OCI-LY3 (cell line): ENCODE results near the gene RACGAP1.

Experiments
- H2AFZ ChIP-seq: fragments of 200-600, 300-600 bp; shearing (Covaris generic); 2 replicates; pipeline ENCODE4 v1.6.0; 2014; ENCODE audit warnings: antibody characterized with exemption, low read depth, low read length
- H3K27ac ChIP-seq: fragments of 200-600, 300-600 bp; sonication (generic); 2 replicates; pipeline ENCODE4 v1.5.1; 2014; ENCODE audit warnings: mild to moderate bottlenecking, low read length, moderate library complexity, mixed read lengths
- H3K27me3 ChIP-seq: fragments of 200-600, 300-600 bp; sonication (generic); 2 replicates; pipeline ENCODE4 v1.6.1; 2014; ENCODE audit warnings: low read depth, low read length, mixed read lengths
- H3K36me3 ChIP-seq: fragments of 200-600, 300-600 bp; sonication (generic); replicated peaks from 2 replicates; pipeline ENCODE3; 2014; ENCODE audit warnings: low read depth, low read length, mixed read lengths
- H3K4me1 ChIP-seq: fragments of 300-600, 200-600 bp; sonication (generic); 2 replicates; pipeline ENCODE4 v1.6.1; 2014; ENCODE audit warnings: low read length, mixed read lengths
- H3K4me2 ChIP-seq: fragments of 200-600, 300-600 bp; sonication (generic); 2 replicates; pipeline ENCODE4 v1.6.1; 2014; ENCODE audit warnings: low read length, mixed read lengths
- H3K4me3 ChIP-seq: fragments of 300-600, 200-600 bp; sonication (generic); 2 replicates; pipeline ENCODE4 v1.5.1; 2014; ENCODE audit warnings: antibody characterized with exemption, mild to moderate bottlenecking, low read length, moderate library complexity
- H3K79me2 ChIP-seq: fragments of 300-600, 200-600 bp; shearing (Covaris generic); 2 replicates; pipeline ENCODE4 v1.6.1; 2014; ENCODE audit warnings: mild to moderate bottlenecking, low read length, mixed read lengths
- H3K9ac ChIP-seq: fragments of 300-600, 200-600 bp; shearing (Covaris generic); 2 replicates; pipeline ENCODE4 v1.6.0; 2014; ENCODE audit warnings: mild to moderate bottlenecking, low read length, moderate library complexity
- H3K9me3 ChIP-seq: fragments of 200-600, 300-600 bp; shearing (Covaris generic); 2 replicates; pipeline ENCODE4 v1.6.1; 2014; ENCODE audit warnings: low read length, mixed read lengths; ENCODE audit not compliant: insufficient read depth
- H4K20me1 ChIP-seq: fragments of 200-600, 300-600 bp; sonication (generic); 2 replicates; pipeline ENCODE4 v1.6.1; 2016; ENCODE audit warnings: low read length, mixed read lengths; ENCODE audit not compliant: insufficient read depth
- CTCF ChIP-seq: fragments of 200-600, 300-600 bp; sonication (generic); IDR thresholded peaks from 2 replicates; pipeline ENCODE4 v1.5.1; 2014; ENCODE audit warnings: antibody characterized with exemption, low read length, low read depth
- EZH2phosphoT487 ChIP-seq: fragments of 200-600 bp; shearing (Covaris generic); IDR thresholded peaks from 2 replicates; pipeline ENCODE4 v1.6.1; 2018; ENCODE audit warnings: antibody characterized with exemption, mixed run types, low read depth

RACGAP1 gene

GRCh38 chr12:50057896-50058670, 32.8 kb upstream of the RACGAP1 start:
- Histone ChIP-seq H3K27ac (no peak overlapping the region), H3K4me1 (peaks cover 17% of the 10 kb centered on the region), H3K79me2 (no peaks in the 10 kb centered on the region), H3K4me3 (peak overlapping the region; percentile 84), H4K20me1 (no peaks in the 10 kb centered on the region), H3K4me2 (peak overlapping the region; percentile 97), H2AFZ (no peak overlapping the region), H3K27me3 (no peaks in the 10 kb centered on the region), H3K36me3 (no peaks in the 10 kb centered on the region), H3K9ac (peak overlapping the region; percentile 68), H3K9me3 (no peaks in the 10 kb centered on the region)
- TF ChIP-seq CTCF = no peak
- no peak for TF ChIP-seq EZH2phosphoT487

GRCh38 chr12:50057000-50057841, 31.9 kb upstream of the RACGAP1 start, which contains the start of gene ASIC1:
Gene ASIC1, plus strand, starts transcription at chr12:50057596. Its CDS starts 1,171 bp downstream, at chr12:50058767.
- H3K4me2 ChIP-seq = peak within 1 kb of the TSS; percentile 97
- H3K27me3 ChIP-seq = peaks cover 3% of the 10 kb centered on the region; the same call in 1 of the 2 replicates
- H2AFZ ChIP-seq = peak within 1 kb of the TSS; percentile 76
- no peaks in the 10 kb centered on the region for H3K36me3 ChIP-seq
- peaks cover 17% of the 10 kb centered on the region for H3K4me1 ChIP-seq
- no peaks in the 10 kb centered on the region for H3K9me3 ChIP-seq
- H3K4me3 ChIP-seq = peak within 1 kb of the TSS; percentile 84
- TF ChIP-seq EZH2phosphoT487 (no peak), CTCF (peak; percentile 5; the same call in 1 of the 2 replicates)
- H4K20me1 ChIP-seq = no peaks in the 10 kb centered on the region
- H3K9ac ChIP-seq = peak within 1 kb of the TSS; percentile 68
- H3K79me2 ChIP-seq = no peaks in the 10 kb centered on the region
- H3K27ac ChIP-seq = no peak within 1 kb of the TSS

GRCh38 chr12:50056639-50056976, 31.3 kb upstream of the RACGAP1 start:
- Histone ChIP-seq H3K9me3 (no peaks in the 10 kb centered on the region), H3K36me3 (no peaks in the 10 kb centered on the region), H3K27me3 (peaks cover 6% of the 10 kb centered on the region; the same call in 1 of the 2 replicates), H2AFZ (peak overlapping the region; percentile 76), H3K4me1 (peaks cover 17% of the 10 kb centered on the region), H3K9ac (peak overlapping the region; percentile 68), H3K4me3 (peak overlapping the region; percentile 84), H3K27ac (no peak overlapping the region), H4K20me1 (no peaks in the 10 kb centered on the region), H3K79me2 (no peaks in the 10 kb centered on the region), H3K4me2 (peak overlapping the region; percentile 97)
- TF ChIP-seq EZH2phosphoT487 (no peak), CTCF (no peak)
